Activated naive CD8-positive, alpha-beta T cell treated with anti-CD3 and anti-CD28 coated beads for 36 hours (primary cell): ENCODE results near the gene SEZ6. TPM values are rescaled to one million over a fixed set of nuclear protein-coding genes. Genes with fewer than 3 reads are reported as not detected.
A peak's percentile ranks its signal among the peaks of the same experiment; 100 is the strongest.

Source experiments
- DNase-seq: peaks from one replicate; pipeline ENCODE4 v3.0.0; 2021
- H3K27ac Mint-ChIP-seq: one replicate; pipeline ENCODE4 v1.8.0; 2022; ENCODE audit warnings: mild to moderate bottlenecking, moderate library complexity, mixed read lengths
- H3K27me3 Mint-ChIP-seq: one replicate; pipeline ENCODE4 v1.8.0; 2022; ENCODE audit warnings: mild to moderate bottlenecking, mixed read lengths
- H3K36me3 Mint-ChIP-seq: one replicate; pipeline ENCODE4 v1.8.0; 2021; ENCODE audit warnings: mild to moderate bottlenecking, mixed read lengths
- H3K4me1 Mint-ChIP-seq: one replicate; pipeline ENCODE4 v1.8.0; 2021; ENCODE audit warnings: mixed read lengths
- H3K4me3 Mint-ChIP-seq: one replicate; pipeline ENCODE4 v1.8.0; 2022; ENCODE audit warnings: mild to moderate bottlenecking, moderate library complexity, mixed read lengths
- H3K9me3 Mint-ChIP-seq: one replicate; pipeline ENCODE4 v1.8.0; 2022; ENCODE audit warnings: mixed read lengths
- total RNA-seq, 2 experiments: library from RNA; stranded (reverse); gene quantifications; one replicate each; pipeline ENCODE4 v1.2.3, GENCODE V29; 2021

SEZ6 gene
- total RNA-seq, 2 experiments from 2014 or later, result not detected

DNA sequence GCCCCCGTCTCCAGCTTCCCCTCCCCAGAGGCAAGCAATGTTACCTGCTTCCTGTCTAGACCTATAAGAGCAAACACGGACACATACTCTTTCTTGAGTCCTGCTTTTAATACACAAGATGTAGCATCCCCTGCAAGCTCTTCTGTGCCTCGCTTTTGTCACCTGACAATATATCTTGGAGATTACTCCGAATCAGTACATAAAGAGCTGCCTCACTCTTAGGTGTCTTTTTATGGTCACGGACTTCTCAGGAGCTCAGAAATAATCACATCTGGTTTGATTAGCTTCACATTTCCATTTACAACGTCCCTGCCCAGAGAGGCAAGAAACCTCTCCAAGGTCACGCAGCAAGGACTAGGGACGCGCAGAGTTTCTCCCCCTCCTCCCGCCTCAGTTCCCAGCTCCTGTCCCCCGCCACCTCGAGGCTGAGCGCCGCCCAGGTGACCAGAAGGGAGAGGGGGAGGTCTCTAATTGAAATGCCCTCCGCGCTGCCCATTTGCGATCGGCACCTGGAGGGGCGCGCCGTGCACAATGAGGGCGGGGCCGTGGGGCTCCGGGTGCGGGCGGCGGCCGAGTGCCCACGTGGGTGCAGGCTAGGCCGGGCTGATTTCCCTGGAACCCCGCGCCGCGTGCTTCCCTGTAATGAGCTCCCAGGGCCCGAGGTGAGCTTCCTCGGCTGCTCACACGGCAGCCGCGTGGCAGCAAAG is 13.8 kb upstream of the SEZ6 start:
- H3K36me3 Mint-ChIP-seq, result no peaks in the 10 kb centered on the region
- peaks cover 8% of the 10 kb centered on the region for H3K4me1 Mint-ChIP-seq

DNA sequence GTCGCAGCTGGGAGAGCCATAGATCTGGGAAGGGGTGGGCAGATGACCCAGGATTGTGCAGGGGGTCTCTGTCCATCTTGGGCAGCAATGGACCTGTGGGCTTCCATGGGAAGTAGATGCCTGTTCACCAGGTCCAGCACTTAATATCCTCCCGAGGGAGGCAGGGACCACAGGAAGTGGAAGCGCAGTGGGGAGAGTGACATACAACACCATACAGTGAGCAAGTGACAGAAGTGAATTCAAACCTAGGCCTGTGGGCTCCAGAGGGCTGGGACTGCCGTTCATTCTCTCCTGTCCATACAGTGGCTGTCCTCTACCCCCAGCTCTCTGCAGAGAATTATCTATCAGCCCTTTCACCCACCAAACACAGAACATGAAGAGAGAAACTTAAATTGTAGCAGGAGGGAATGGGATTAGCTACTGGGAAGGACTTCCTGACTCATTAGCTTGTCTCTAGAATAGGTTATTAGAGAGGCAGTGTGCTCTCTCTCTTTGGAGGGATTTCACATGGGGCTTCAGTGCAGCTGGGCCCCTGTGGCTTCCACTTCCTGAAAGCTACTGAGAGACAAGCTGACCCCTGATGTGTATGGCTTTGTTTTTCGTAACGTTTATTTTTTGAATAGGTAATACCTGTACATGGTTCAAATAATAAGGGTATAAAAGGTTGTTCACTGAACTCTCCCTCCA is 13.1 kb upstream of the SEZ6 start:
- peaks cover 8% of the 10 kb centered on the region for H3K4me1 Mint-ChIP-seq
- no peaks in the 10 kb centered on the region for H3K36me3 Mint-ChIP-seq
- no peak for DNase-seq
- no peak overlapping the region for H3K4me3 Mint-ChIP-seq
- no peak overlapping the region for H3K27ac Mint-ChIP-seq
- H3K9me3 Mint-ChIP-seq, result no peaks in the 10 kb centered on the region
- peaks cover 51% of the 10 kb centered on the region for H3K27me3 Mint-ChIP-seq

More for the DNA sequence above, 13.8 kb upstream of the SEZ6 start:
- peak overlapping the region; percentile 23 for H3K4me3 Mint-ChIP-seq
- no peaks in the 10 kb centered on the region for H3K9me3 Mint-ChIP-seq
- no peak overlapping the region for H3K27ac Mint-ChIP-seq
- peaks cover 51% of the 10 kb centered on the region for H3K27me3 Mint-ChIP-seq
- DNase-seq, result peak; percentile 10

GRCh38 chr17:29016345-29017210 is 10.7 kb upstream of the SEZ6 start:
- Mint-ChIP-seq H3K27ac (no peak overlapping the region), H3K4me3 (no peak overlapping the region), H3K36me3 (no peaks in the 10 kb centered on the region), H3K9me3 (no peaks in the 10 kb centered on the region), H3K27me3 (peaks cover 39% of the 10 kb centered on the region), H3K4me1 (peaks cover 8% of the 10 kb centered on the region)
- DNase-seq, result no peak

DNA sequence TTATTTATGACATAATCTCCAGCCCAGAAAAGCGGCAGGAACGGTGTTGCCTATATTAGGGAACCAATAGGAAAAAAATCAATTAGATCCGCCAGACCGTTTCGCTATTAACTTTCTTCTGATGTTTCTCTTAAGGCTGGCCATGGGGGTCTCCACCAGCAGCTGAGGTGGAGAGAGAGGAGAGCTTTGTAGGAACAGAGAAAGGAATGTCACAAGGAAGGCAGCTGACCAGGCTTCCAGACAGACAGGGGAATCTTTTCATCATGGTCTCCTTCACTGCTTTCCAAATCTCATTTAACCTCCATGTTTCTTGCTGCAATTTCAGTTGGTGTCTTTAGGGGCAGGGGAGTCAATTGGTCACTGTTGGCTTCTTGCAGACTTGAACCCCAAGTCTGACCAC is 8.9 kb upstream of the SEZ6 start:
- H3K27me3 Mint-ChIP-seq, result peaks cover 27% of the 10 kb centered on the region
- H3K4me3 Mint-ChIP-seq, result no peak overlapping the region
- H3K4me1 Mint-ChIP-seq, result peaks cover 8% of the 10 kb centered on the region
- no peak overlapping the region for H3K27ac Mint-ChIP-seq
- H3K9me3 Mint-ChIP-seq, result no peaks in the 10 kb centered on the region
- no peak for DNase-seq
- H3K36me3 Mint-ChIP-seq, result no peaks in the 10 kb centered on the region

- Mint-ChIP-seq H3K36me3 (no peaks in the 10 kb centered on the region), H3K27ac (no peak overlapping the region), H3K9me3 (no peaks in the 10 kb centered on the region), H3K27me3 (peaks cover 15% of the 10 kb centered on the region), H3K4me1 (no peaks in the 10 kb centered on the region), H3K4me3 (no peak overlapping the region)
- DNase-seq, result no peak
These were observed 6.7 kb upstream of the SEZ6 start for GRCh38 chr17:29012535-29012934.

GRCh38 chr17:29010586-29010985 is 4.8 kb upstream of the SEZ6 start:
- Mint-ChIP-seq H3K4me3 (no peak overlapping the region), H3K4me1 (no peaks in the 10 kb centered on the region), H3K9me3 (no peaks in the 10 kb centered on the region), H3K27ac (no peak overlapping the region), H3K36me3 (no peaks in the 10 kb centered on the region), H3K27me3 (peaks cover 25% of the 10 kb centered on the region)
- no peak for DNase-seq

DNA sequence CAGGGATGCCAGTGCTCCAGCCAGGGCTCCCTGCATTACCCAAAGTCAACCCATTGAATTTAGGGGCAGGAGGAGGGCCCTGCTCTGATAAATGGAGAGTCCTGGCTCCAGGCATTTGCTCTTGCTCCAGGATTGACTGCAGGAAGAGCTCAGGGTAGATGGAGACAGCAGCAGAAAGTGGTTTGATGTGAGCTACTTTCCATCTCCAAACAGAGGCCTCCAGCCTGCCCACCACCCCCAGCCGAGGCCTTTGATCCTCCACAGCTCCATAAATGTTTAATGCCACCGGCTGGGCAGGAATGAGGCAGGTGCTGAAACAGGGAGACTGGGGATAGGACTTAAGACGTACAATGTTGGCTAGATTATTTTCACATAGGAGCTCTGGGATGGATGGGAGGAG is 4.3 kb upstream of the SEZ6 start:
- no peaks in the 10 kb centered on the region for H3K36me3 Mint-ChIP-seq
- H3K4me3 Mint-ChIP-seq, result no peak overlapping the region
- H3K4me1 Mint-ChIP-seq, result no peaks in the 10 kb centered on the region
- no peak for DNase-seq
- no peak overlapping the region for H3K27ac Mint-ChIP-seq
- no peaks in the 10 kb centered on the region for H3K9me3 Mint-ChIP-seq
- peaks cover 28% of the 10 kb centered on the region for H3K27me3 Mint-ChIP-seq

DNA sequence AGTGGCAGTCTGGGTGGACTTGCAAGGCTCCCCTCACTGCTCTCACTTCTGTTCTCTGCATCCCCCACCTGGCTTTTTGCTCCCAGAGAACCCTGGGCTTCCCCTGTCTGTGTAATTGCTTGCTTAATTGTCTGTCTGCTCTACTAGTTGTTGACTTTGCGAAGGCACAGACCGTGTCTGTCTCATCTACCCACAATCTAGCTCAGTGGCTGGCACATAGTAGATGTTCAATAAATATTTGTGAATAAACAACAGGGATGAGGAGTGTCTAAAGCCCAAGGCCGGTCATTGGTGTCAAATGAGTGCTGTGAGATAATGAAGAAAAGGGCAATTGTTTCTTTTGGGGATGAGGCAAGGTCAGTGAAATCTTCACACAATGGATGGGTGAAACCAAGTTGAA is 2.8 kb upstream of the SEZ6 start:
- no peak for DNase-seq
- Mint-ChIP-seq H3K27ac (no peak overlapping the region), H3K4me1 (no peaks in the 10 kb centered on the region), H3K4me3 (no peak overlapping the region), H3K9me3 (no peaks in the 10 kb centered on the region), H3K36me3 (no peaks in the 10 kb centered on the region), H3K27me3 (peaks cover 44% of the 10 kb centered on the region)

DNA sequence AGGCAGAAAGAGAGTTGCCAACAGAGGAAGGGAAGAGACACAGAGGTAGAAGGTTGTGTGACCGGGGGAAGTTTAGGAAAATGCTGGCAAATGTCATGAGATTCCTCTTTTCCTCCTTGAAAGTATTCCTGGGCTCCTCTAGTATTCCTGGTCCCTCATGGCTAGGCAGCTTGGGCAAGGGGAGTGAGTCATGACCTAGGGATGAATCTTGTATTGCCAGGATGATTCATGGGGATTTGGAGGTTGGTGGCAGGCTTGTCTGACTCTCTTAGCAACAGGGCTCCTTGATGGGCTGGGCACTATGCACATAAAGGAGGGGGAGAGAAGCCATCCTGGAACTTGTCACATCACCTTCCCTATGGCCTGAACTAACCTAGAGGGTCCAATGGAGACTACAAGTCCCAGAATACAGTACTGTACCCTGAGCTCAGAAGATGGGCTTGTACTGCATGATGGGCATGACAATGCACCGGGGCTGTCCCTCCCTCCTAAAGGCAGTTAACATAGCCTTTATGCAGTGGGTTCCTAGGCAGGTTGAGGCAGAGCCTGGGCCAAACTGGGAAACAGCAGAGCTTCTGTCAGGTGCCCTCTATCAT is 2.1 kb upstream of the SEZ6 start:
- Mint-ChIP-seq H3K4me1 (no peaks in the 10 kb centered on the region), H3K27me3 (peaks cover 45% of the 10 kb centered on the region), H3K4me3 (no peak overlapping the region), H3K36me3 (no peaks in the 10 kb centered on the region), H3K9me3 (no peaks in the 10 kb centered on the region), H3K27ac (no peak overlapping the region)
- no peak for DNase-seq

DNA sequence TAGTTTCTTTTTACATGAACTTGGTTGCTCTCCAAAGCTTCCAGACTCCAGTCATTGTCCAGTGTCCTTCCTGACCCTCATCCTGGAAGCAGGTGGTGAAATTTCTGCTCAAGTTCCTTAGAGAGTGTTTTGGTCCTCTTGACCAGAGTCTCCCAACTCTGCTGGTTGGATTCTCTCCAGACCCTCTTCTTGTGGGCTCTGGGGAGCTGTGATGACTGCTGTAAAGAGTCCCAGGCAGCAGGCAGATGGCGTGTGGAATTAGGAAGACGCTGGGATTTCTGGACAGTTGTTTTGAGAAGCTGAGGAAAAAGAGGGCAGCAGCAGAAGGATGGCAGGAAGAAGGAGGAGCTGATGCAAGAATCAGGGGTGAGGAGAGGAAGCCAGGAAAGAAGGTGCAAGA is 1.6 kb upstream of the SEZ6 start:
- Mint-ChIP-seq H3K36me3 (no peaks in the 10 kb centered on the region), H3K27me3 (peaks cover 49% of the 10 kb centered on the region), H3K4me3 (no peak overlapping the region), H3K9me3 (no peaks in the 10 kb centered on the region), H3K27ac (no peak overlapping the region), H3K4me1 (no peaks in the 10 kb centered on the region)
- DNase-seq, result no peak

DNA sequence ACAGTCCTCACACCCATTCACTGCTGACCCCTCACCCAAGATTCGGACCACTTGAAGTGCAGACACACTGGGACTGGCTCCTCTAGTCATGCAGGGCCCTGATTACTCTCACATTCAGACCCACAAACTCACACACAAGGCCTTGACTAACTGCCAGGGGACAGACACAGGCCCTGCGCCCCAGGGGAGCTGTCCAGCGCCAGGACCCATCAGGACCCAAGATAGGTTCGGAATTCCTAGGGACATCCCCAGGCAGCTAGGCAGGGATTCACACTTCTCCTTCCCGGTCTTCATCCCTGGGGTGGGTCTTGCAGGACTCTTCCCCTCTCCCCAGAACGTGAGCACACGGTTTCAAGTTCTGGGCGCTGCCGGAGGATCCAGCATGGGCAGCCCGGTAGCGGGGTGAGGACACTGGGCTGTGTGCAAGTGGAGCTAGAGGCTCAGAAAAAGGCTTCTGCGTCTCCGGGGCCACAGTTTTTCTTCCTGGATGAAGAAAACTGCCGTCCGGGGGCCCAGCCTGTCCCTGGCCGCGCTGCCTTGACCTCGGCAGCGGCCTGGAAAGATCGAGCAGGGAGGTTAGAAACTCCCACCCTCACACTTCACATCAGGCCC is 1.6 kb downstream of the SEZ6 start:
- Mint-ChIP-seq H3K36me3 (no peaks in the 10 kb centered on the region), H3K27me3 (peaks cover 49% of the 10 kb centered on the region)

DNA sequence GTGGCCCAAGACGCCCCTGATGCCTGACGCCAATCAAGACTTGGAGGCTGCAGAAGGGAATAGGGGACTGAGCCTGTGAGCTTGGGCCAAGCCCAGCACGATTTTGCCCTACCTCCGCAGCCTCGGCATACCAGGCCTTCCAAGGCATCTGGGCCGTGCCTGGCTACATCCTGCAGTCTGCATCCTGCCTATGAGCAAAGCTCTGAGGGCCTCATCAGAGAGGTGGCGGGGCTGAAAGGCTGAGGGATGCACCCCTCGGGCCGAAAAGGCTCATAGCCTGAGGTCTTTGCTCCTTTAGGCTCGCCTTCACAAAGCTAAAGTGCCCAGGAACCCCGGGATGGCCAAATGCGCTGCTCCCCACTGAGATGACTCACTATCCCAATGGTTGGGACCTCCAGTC is 2.5 kb downstream of the SEZ6 start:
- Mint-ChIP-seq H3K36me3 (no peaks in the 10 kb centered on the region), H3K4me1 (no peaks in the 10 kb centered on the region), H3K27me3 (peaks cover 50% of the 10 kb centered on the region), H3K4me3 (no peak overlapping the region), H3K27ac (no peak overlapping the region), H3K9me3 (no peaks in the 10 kb centered on the region)
- no peak for DNase-seq

More for the DNA sequence above, 1.6 kb downstream of the SEZ6 start:
- Mint-ChIP-seq H3K4me1 (no peaks in the 10 kb centered on the region), H3K9me3 (no peaks in the 10 kb centered on the region), H3K4me3 (no peak overlapping the region), H3K27ac (no peak overlapping the region)
- DNase-seq, result no peak

DNA sequence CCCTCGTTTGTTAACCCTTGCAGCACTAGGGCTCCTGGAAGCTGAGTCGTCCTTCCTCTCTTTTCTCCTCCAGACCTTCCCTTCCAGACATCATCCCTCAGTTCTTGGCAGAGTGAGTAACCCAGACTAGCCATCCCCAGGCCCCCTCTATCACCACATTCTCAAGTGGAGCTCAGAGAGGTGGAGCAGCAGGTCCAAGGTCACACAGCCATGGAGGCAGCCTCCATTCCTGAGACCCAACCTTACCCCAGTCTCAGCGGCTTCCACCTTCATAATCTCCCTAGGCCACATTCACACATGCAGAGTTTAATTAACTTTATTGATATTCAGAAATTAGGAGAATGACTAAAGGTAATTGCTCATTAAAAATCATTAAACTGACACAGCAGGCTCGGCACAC is 3.0 kb downstream of the SEZ6 start:
- Mint-ChIP-seq H3K4me1 (no peaks in the 10 kb centered on the region), H3K27ac (no peak overlapping the region), H3K27me3 (peaks cover 47% of the 10 kb centered on the region), H3K4me3 (no peak overlapping the region), H3K9me3 (no peaks in the 10 kb centered on the region), H3K36me3 (no peaks in the 10 kb centered on the region)
- no peak for DNase-seq

DNA sequence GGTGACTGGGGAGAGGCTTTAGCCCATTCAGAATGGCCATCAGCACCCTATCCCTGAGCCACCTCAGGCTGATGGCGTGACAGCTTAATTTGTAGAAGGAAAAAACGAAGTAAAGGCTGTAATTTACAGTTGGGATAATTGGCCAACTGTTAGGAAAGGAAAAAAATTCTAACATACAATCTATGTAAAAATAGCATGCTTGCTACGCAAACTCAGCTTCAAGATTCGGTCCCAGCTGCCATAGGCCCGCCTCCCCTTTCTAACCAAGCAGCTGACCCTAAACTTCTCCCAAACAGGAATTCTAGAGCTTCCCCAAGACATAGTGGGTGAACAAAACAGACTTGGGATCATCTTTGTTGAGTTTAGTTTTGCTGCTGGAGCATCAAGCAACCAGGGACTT is 4.9 kb downstream of the SEZ6 start:
- Mint-ChIP-seq H3K36me3 (no peaks in the 10 kb centered on the region), H3K27me3 (peaks cover 40% of the 10 kb centered on the region), H3K4me3 (no peak overlapping the region), H3K4me1 (no peaks in the 10 kb centered on the region), H3K9me3 (no peaks in the 10 kb centered on the region), H3K27ac (no peak overlapping the region)
- DNase-seq, result no peak

GRCh38 chr17:28999206-28999605 is 6.6 kb downstream of the SEZ6 start:
- no peaks in the 10 kb centered on the region for H3K4me1 Mint-ChIP-seq
- no peak overlapping the region for H3K27ac Mint-ChIP-seq
- H3K36me3 Mint-ChIP-seq, result no peaks in the 10 kb centered on the region
- DNase-seq, result no peak
- H3K9me3 Mint-ChIP-seq, result no peaks in the 10 kb centered on the region
- H3K4me3 Mint-ChIP-seq, result no peak overlapping the region
- H3K27me3 Mint-ChIP-seq, result peaks cover 31% of the 10 kb centered on the region
